ENCODE measurements around the gene TLR2.
A peak's percentile ranks its signal among the peaks of the same experiment; 100 is the strongest.

The TLR2 gene, protein sequence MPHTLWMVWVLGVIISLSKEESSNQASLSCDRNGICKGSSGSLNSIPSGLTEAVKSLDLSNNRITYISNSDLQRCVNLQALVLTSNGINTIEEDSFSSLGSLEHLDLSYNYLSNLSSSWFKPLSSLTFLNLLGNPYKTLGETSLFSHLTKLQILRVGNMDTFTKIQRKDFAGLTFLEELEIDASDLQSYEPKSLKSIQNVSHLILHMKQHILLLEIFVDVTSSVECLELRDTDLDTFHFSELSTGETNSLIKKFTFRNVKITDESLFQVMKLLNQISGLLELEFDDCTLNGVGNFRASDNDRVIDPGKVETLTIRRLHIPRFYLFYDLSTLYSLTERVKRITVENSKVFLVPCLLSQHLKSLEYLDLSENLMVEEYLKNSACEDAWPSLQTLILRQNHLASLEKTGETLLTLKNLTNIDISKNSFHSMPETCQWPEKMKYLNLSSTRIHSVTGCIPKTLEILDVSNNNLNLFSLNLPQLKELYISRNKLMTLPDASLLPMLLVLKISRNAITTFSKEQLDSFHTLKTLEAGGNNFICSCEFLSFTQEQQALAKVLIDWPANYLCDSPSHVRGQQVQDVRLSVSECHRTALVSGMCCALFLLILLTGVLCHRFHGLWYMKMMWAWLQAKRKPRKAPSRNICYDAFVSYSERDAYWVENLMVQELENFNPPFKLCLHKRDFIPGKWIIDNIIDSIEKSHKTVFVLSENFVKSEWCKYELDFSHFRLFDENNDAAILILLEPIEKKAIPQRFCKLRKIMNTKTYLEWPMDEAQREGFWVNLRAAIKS

DNA sequence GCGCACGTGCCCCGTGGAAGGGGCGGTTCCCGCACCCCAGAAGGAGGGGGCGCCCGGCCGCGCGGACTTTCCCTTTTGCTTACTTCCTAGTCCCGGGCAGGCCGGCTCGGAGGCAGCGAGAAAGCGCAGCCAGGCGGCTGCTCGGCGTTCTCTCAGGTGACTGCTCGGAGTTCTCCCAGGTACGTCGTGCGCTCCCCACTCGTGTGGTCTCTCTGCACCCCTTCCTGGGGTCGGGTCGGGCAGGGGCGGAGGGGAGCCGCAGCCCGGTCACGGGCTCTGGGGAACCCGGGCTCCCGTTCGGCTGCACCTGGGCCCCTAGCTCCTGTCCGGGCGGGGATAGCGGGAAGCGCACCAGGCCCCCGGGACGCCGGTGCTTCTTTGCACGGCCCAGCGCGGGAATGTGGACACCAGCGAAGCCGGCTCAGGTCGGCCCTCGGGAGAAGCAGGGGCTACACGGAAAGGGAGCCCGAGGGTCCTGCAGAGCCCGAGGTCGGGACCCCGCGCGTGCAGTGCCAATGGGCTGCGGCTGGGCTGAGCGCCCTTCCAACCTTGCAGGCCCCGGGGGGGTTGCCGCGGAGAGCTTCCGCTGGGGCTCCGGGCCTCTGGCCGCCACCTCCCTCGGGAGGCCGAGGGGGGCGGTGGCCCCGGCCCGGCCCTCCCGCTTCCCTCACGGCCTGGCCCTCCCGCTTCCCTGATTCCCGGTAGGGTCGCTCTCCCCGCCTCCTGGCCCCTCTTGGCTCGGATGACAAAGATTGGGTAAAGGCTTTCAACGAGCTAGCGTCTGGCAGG is at the start of gene TLR2:
TSS of gene TLR2 (plus strand) at position 99 of the 789 bp plus-strand sequence. CDS start 18,628 bp downstream, outside the sequence.
- H3K36me3 Mint-ChIP-seq = peaks cover 12% of the 10 kb centered on the region
- peaks cover 6% of the 10 kb centered on the region for H3K27me3 Mint-ChIP-seq
- peaks cover 8% of the 10 kb centered on the region for H3K9me3 Mint-ChIP-seq
- H3K4me3 Mint-ChIP-seq = peak within 1 kb of the TSS; percentile 87
- peak within 1 kb of the TSS; percentile 14 for H3K27ac Mint-ChIP-seq
- H3K4me1 Mint-ChIP-seq = peaks cover 18% of the 10 kb centered on the region

- no peak overlapping the region for H3K27ac Mint-ChIP-seq
- no peak overlapping the region for H3K4me3 Mint-ChIP-seq
- no peaks in the 10 kb centered on the region for H3K9me3 Mint-ChIP-seq
- H3K36me3 Mint-ChIP-seq = peaks cover 19% of the 10 kb centered on the region
- no peaks in the 10 kb centered on the region for H3K27me3 Mint-ChIP-seq
- H3K4me1 Mint-ChIP-seq = no peaks in the 10 kb centered on the region
Measured at GRCh38 chr4:153634738-153635353, 49.2 kb upstream of the TLR2 start.

DNA sequence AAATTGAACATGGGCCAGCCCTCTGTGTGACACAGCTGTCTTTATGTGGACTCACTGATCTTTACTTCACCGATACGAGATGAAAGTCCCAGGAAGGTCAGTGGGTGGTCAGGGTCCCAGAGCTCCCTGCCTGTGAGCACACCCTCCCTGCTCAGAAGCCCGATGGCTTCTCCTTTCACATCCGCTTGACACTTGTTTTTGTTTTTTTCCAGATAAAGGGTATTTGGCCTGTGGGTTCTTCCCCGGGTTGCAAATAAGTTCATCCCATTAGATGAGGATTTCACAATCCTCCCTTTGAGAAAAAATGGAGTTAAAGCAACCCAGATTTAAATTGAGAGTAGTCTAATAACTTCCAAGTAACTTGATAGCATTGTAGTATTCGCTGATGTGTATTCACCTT is 48.2 kb upstream of the TLR2 start:
- H3K9me3 Mint-ChIP-seq = no peaks in the 10 kb centered on the region
- no peaks in the 10 kb centered on the region for H3K27me3 Mint-ChIP-seq
- no peaks in the 10 kb centered on the region for H3K4me1 Mint-ChIP-seq
- no peak overlapping the region for H3K27ac Mint-ChIP-seq
- no peak overlapping the region for H3K4me3 Mint-ChIP-seq
- H3K36me3 Mint-ChIP-seq = peaks cover 19% of the 10 kb centered on the region

- H3K27ac Mint-ChIP-seq = no peak overlapping the region
- H3K36me3 Mint-ChIP-seq = peaks cover 16% of the 10 kb centered on the region
- H3K27me3 Mint-ChIP-seq = no peaks in the 10 kb centered on the region
Measured at GRCh38 chr4:153637201-153637600, 46.9 kb upstream of the TLR2 start.

DNA sequence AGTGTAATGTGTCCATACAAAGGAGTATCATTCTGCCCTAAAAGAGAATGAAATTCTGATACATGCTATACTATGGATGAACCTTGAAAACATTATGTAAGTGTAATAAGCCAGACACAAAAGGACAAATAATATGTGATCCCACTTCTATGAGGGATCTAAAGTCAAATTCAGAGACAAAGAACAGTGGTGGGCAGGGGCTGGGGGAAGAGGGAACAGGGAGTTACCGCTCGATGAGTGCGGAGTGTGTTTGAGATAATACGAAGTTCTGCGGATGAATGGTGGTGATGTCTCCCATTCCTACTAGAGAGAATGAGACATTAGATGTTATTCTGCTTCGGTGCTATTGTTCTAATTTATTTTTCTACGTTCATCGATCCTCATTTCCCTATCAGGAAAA is 46.1 kb upstream of the TLR2 start:
- Mint-ChIP-seq H3K9me3 (no peaks in the 10 kb centered on the region), H3K27ac (peak overlapping the region; percentile 84), H3K36me3 (peaks cover 14% of the 10 kb centered on the region), H3K4me3 (no peak overlapping the region), H3K4me1 (peaks cover 9% of the 10 kb centered on the region), H3K27me3 (no peaks in the 10 kb centered on the region)

More at GRCh38 chr4:153637201-153637600, 46.9 kb upstream of the TLR2 start:
- peaks cover 7% of the 10 kb centered on the region for H3K4me1 Mint-ChIP-seq
- H3K4me3 Mint-ChIP-seq = no peak overlapping the region
- no peaks in the 10 kb centered on the region for H3K9me3 Mint-ChIP-seq

- Mint-ChIP-seq H3K27me3 (no peaks in the 10 kb centered on the region), H3K9me3 (no peaks in the 10 kb centered on the region), H3K36me3 (peaks cover 14% of the 10 kb centered on the region), H3K4me1 (peaks cover 15% of the 10 kb centered on the region), H3K4me3 (no peak overlapping the region), H3K27ac (peak overlapping the region; percentile 31)
Measured at GRCh38 chr4:153638999-153639398, 45.1 kb upstream of the TLR2 start.

- peaks cover 15% of the 10 kb centered on the region for H3K4me1 Mint-ChIP-seq
- no peak overlapping the region for H3K4me3 Mint-ChIP-seq
- H3K27ac Mint-ChIP-seq = peak overlapping the region; percentile 15
- H3K36me3 Mint-ChIP-seq = peaks cover 9% of the 10 kb centered on the region
- H3K9me3 Mint-ChIP-seq = no peaks in the 10 kb centered on the region
- no peaks in the 10 kb centered on the region for H3K27me3 Mint-ChIP-seq
Measured at GRCh38 chr4:153639833-153640802, 44.0 kb upstream of the TLR2 start.

- H3K27me3 Mint-ChIP-seq = no peaks in the 10 kb centered on the region
- H3K36me3 Mint-ChIP-seq = peaks cover 6% of the 10 kb centered on the region
- H3K9me3 Mint-ChIP-seq = no peaks in the 10 kb centered on the region
- no peak overlapping the region for H3K4me3 Mint-ChIP-seq
- no peak overlapping the region for H3K27ac Mint-ChIP-seq
- peaks cover 15% of the 10 kb centered on the region for H3K4me1 Mint-ChIP-seq
Measured at GRCh38 chr4:153641532-153641931, 42.5 kb upstream of the TLR2 start.

GRCh38 chr4:153643406-153644383 is 40.4 kb upstream of the TLR2 start:
- Mint-ChIP-seq H3K36me3 (peaks cover 2% of the 10 kb centered on the region), H3K27me3 (no peaks in the 10 kb centered on the region), H3K4me3 (no peak overlapping the region), H3K9me3 (no peaks in the 10 kb centered on the region), H3K27ac (peak overlapping the region; percentile 0), H3K4me1 (peaks cover 24% of the 10 kb centered on the region)

DNA sequence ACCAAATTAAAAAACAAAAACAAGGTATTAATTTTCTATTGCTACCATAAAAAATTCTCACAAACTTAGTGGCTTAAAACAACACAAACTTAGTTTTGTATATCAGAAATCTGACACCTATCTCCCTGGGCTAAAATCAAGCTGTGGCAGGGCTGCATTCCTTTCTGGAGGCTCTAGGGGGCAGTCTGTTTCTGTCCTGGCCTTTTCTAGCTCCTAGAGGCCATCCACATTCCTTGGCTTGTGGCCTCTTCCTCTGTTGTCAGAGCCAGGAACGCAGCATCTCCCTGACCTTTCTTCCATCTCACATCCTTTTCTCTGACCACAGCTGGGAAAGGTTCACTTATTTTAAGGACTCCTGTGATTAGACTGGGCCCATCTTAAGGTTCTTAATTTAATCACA is 38.9 kb upstream of the TLR2 start:
- Mint-ChIP-seq H3K27me3 (no peaks in the 10 kb centered on the region), H3K27ac (peak overlapping the region; percentile 51), H3K9me3 (no peaks in the 10 kb centered on the region), H3K36me3 (peaks cover 2% of the 10 kb centered on the region), H3K4me3 (no peak overlapping the region), H3K4me1 (peaks cover 29% of the 10 kb centered on the region)

- H3K9me3 Mint-ChIP-seq = no peaks in the 10 kb centered on the region
- peaks cover 2% of the 10 kb centered on the region for H3K36me3 Mint-ChIP-seq
- H3K4me1 Mint-ChIP-seq = peaks cover 36% of the 10 kb centered on the region
- H3K27ac Mint-ChIP-seq = no peak overlapping the region
- no peak overlapping the region for H3K4me3 Mint-ChIP-seq
- no peaks in the 10 kb centered on the region for H3K27me3 Mint-ChIP-seq
Measured at GRCh38 chr4:153646261-153646660, 37.8 kb upstream of the TLR2 start.

DNA sequence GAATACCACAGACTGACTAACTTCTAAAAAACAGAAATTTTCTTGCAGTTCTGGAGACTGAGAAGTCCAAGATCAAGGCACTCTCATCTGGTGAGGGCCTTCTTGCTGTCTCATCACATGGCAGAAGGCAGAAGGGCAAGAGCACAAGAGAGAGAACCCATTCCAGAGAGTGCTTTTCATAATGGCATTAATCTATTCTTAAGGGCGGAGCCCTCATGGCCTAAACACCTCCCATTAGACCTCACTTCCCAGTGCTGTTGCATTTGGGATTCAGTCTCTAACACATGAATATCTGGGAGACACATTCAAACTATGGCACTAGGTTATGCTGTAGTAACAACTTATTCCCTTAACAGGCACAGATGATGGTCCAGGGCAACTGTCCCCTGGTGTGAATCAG is 37.1 kb upstream of the TLR2 start:
- H3K9me3 Mint-ChIP-seq = no peaks in the 10 kb centered on the region
- H3K36me3 Mint-ChIP-seq = peaks cover 2% of the 10 kb centered on the region
- H3K27me3 Mint-ChIP-seq = no peaks in the 10 kb centered on the region
- H3K4me3 Mint-ChIP-seq = no peak overlapping the region
- H3K4me1 Mint-ChIP-seq = peaks cover 39% of the 10 kb centered on the region
- H3K27ac Mint-ChIP-seq = no peak overlapping the region

GRCh38 chr4:153647975-153648374 is 36.1 kb upstream of the TLR2 start:
- H3K4me1 Mint-ChIP-seq = peaks cover 44% of the 10 kb centered on the region
- H3K27ac Mint-ChIP-seq = peak overlapping the region; percentile 14
- H3K27me3 Mint-ChIP-seq = no peaks in the 10 kb centered on the region
- peaks cover 2% of the 10 kb centered on the region for H3K36me3 Mint-ChIP-seq
- H3K9me3 Mint-ChIP-seq = no peaks in the 10 kb centered on the region
- H3K4me3 Mint-ChIP-seq = no peak overlapping the region

Data from activated naive CD4-positive, alpha-beta T cell treated with anti-CD3 and anti-CD28 coated beads, Interleukin-2, amount 50 U/mL, for 24 hours (primary cell).